Measurements from ENCODE around the gene HECTD4. TPM values are rescaled to one million over a fixed set of nuclear protein-coding genes. Genes with fewer than 3 reads are reported as not detected.
A peak's percentile ranks its signal among the peaks of the same experiment; 100 is the strongest.

Gene HECTD4
- total and polyA plus RNA-seq, 9 of the 15 experiments (the other 6 are each of a cell fraction or from before 2014, with no cell fraction given), result 3.5 to 33.3 (median 13.5) TPM

DNA sequence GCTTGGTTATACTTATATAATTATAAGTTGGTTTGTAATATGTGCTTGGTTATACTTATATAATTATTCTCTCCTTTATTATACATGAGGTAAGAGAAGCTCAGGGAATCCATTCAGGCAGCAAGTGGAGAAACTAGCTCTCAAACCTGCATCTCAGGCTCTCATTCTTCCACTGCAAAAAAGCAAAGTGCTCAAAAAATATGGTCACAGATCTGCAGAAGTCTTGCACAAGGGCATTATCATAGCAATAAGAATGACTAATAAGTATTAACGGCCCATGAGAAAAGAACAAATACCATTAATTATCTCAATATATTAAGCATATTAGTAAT, 257.3 kb downstream of the HECTD4 start (continued):
- TF ChIP-seq ZNF407 (IDR thresholded peaks at IDR 0.05; ENCODE audit: low read depth) (no peak), KDM5B (IDR thresholded peaks at IDR 0.05; ENCODE audit: insufficient replicate concordance, low read depth, low read length) (no peak), EP400 (IDR thresholded peaks at IDR 0.05) (0 out of 2 replicates have a peak, but pooled peaks have one; percentile 0), ZNF324 (CRISPR knock-in tag; IDR thresholded peaks at IDR 0.05) (0 out of 2 replicates have a peak, but pooled peaks have one; percentile 28), ZNF551 (CRISPR knock-in tag; IDR thresholded peaks at IDR 0.05) (no peak), DACH1 (IDR thresholded peaks at IDR 0.05; ENCODE audit: partially characterized antibody) (peak; percentile 80), ZNF239 (CRISPR knock-in tag; IDR thresholded peaks at IDR 0.05) (no peak)
- TF ChIP-seq, protein P1, sequence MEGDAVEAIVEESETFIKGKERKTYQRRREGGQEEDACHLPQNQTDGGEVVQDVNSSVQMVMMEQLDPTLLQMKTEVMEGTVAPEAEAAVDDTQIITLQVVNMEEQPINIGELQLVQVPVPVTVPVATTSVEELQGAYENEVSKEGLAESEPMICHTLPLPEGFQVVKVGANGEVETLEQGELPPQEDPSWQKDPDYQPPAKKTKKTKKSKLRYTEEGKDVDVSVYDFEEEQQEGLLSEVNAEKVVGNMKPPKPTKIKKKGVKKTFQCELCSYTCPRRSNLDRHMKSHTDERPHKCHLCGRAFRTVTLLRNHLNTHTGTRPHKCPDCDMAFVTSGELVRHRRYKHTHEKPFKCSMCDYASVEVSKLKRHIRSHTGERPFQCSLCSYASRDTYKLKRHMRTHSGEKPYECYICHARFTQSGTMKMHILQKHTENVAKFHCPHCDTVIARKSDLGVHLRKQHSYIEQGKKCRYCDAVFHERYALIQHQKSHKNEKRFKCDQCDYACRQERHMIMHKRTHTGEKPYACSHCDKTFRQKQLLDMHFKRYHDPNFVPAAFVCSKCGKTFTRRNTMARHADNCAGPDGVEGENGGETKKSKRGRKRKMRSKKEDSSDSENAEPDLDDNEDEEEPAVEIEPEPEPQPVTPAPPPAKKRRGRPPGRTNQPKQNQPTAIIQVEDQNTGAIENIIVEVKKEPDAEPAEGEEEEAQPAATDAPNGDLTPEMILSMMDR (IDR thresholded peaks at IDR 0.05 in 2 of 3, conservative IDR thresholded peaks at IDR 0.05 in 1 of 3; ENCODE audit: insufficient read depth in 2 of 3, low read depth in 1 of 3, low read length in 3 of 3), result no peak
- TF ChIP-seq, protein P2, sequence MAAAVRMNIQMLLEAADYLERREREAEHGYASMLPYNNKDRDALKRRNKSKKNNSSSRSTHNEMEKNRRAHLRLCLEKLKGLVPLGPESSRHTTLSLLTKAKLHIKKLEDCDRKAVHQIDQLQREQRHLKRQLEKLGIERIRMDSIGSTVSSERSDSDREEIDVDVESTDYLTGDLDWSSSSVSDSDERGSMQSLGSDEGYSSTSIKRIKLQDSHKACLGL (CRISPR knock-in tag; IDR thresholded peaks at IDR 0.05; ENCODE audit: borderline replicate concordance, poor library complexity, severe bottlenecking), result no peak

All from K562 (cell line).